Gastrocnemius medialis (tissue), 4 donors: ENCODE data around the gene SPDYC.

Source experiments
- POLR2A ChIP-seq, 2 donors: fragments of 450-650 bp; IDR thresholded peaks; one replicate each; pipeline ENCODE4 v1.6.1; 2017; ENCODE audit warnings: antibody characterized with exemption in 2 of 2, mild to moderate bottlenecking in 2 of 2, moderate library complexity in 2 of 2
- TF ChIP-seq, protein P1 (sequence below), 5 experiments: fragments of 450-650 bp in 3 of 5; fragments of 200-600 bp in 2 of 5; sonication (generic) in 2 of 5; IDR thresholded peaks in 4 of 5; conservative IDR thresholded peaks in 1 of 5; 1 replicate in 4 of 5; 2 replicates in 1 of 5; pipeline ENCODE4 v1.5.1; 2016 to 2019; ENCODE audit warnings: antibody characterized with exemption in 5 of 5, mild to moderate bottlenecking in 3 of 5, moderate library complexity in 3 of 5

DNA sequence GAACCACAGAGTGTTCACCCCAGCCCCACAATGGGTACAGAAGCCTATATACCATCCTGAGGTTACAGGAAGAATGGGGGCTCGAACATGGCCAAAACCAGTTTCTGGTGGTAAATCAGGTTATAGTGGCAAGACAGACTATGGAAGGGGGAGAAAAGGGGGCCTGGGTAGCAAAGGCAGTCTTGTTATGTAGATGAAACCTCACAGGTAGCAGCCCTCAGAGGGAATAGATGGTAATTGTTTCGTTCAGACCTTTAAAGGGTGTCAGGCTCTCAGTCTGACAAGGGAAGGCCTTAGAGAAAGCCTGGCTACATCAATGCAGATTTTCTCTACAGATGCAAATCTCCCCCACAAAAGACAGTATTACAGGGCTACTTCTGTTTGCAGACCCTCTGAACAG is 15.1 kb downstream of the SPDYC start:
- TF ChIP-seq, protein P1, sequence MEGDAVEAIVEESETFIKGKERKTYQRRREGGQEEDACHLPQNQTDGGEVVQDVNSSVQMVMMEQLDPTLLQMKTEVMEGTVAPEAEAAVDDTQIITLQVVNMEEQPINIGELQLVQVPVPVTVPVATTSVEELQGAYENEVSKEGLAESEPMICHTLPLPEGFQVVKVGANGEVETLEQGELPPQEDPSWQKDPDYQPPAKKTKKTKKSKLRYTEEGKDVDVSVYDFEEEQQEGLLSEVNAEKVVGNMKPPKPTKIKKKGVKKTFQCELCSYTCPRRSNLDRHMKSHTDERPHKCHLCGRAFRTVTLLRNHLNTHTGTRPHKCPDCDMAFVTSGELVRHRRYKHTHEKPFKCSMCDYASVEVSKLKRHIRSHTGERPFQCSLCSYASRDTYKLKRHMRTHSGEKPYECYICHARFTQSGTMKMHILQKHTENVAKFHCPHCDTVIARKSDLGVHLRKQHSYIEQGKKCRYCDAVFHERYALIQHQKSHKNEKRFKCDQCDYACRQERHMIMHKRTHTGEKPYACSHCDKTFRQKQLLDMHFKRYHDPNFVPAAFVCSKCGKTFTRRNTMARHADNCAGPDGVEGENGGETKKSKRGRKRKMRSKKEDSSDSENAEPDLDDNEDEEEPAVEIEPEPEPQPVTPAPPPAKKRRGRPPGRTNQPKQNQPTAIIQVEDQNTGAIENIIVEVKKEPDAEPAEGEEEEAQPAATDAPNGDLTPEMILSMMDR (IDR thresholded peaks at IDR 0.05 in 4 of 5, conservative IDR thresholded peaks at IDR 0.05 in 1 of 5): no peak
- TF ChIP-seq POLR2A (IDR thresholded peaks at IDR 0.05): no peak
